ENCODE data around the gene BFSP1. TPM values are rescaled to one million over a fixed set of nuclear protein-coding genes. Genes with fewer than 3 reads are reported as not detected.

The BFSP1 gene
- total RNA-seq, 1 donor from 2014 or later, result 3.9 TPM

DNA sequence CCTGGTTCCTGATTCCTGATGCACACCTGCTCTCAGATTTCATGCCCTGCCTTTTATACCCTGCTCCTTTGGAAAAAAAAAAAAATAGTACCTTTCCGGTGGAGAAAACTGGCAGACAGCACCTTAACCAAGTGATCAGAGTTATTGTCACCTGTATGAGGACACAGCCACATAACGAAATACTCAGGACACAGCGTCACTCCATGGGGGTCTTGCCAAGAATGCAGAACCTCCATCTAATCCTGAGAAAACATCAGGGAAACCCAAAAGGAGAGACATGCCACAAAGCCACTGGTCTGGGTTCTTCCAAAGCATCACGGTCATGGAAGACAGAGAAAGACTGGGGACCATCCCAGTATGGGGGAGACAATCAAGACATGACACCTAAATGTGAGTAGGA is 29.1 kb downstream of the BFSP1 start:
- Mint-ChIP-seq H3K27me3 (ENCODE audit: low read depth) (peaks cover 37% of the 10 kb centered on the region), H3K4me3 (no peak overlapping the region), H3K27ac (ENCODE audit: unreplicated experiment) (no peak overlapping the region), H3K4me1 (peaks cover 11% of the 10 kb centered on the region), H3K36me3 (ENCODE audit: low read depth) (no peaks in the 10 kb centered on the region), H3K9me3 (no peaks in the 10 kb centered on the region)
- DNase-seq (ENCODE audit: low read depth, low spot score), result no peak
- TF ChIP-seq, protein P1, sequence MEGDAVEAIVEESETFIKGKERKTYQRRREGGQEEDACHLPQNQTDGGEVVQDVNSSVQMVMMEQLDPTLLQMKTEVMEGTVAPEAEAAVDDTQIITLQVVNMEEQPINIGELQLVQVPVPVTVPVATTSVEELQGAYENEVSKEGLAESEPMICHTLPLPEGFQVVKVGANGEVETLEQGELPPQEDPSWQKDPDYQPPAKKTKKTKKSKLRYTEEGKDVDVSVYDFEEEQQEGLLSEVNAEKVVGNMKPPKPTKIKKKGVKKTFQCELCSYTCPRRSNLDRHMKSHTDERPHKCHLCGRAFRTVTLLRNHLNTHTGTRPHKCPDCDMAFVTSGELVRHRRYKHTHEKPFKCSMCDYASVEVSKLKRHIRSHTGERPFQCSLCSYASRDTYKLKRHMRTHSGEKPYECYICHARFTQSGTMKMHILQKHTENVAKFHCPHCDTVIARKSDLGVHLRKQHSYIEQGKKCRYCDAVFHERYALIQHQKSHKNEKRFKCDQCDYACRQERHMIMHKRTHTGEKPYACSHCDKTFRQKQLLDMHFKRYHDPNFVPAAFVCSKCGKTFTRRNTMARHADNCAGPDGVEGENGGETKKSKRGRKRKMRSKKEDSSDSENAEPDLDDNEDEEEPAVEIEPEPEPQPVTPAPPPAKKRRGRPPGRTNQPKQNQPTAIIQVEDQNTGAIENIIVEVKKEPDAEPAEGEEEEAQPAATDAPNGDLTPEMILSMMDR (conservative IDR thresholded peaks at IDR 0.05), result no peak

DNA sequence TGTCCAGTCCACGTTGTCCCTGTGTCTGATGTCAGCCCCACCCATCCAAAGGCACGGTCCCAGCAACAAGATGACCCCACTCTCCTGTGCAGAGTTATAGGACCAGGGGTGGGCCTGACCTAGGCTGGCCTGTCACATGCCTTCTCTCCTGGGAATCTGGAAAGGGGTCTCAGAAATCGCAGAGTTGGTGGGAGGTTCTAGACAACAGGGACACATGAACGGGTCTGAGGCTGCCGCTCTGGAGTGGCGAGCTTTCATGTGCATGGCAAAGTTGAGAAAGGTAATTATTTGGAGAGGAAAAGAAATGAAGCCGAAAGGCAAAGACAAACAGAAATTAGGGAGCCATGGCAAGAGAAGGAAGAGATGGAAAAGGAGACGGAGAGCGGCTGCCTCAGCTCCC is 29.5 kb downstream of the BFSP1 start:
- Mint-ChIP-seq H3K4me1 (peaks cover 14% of the 10 kb centered on the region), H3K27me3 (ENCODE audit: low read depth) (peaks cover 33% of the 10 kb centered on the region), H3K9me3 (no peaks in the 10 kb centered on the region), H3K36me3 (ENCODE audit: low read depth) (no peaks in the 10 kb centered on the region), H3K27ac (ENCODE audit: unreplicated experiment) (no peak overlapping the region), H3K4me3 (no peak overlapping the region)
- DNase-seq (ENCODE audit: low read depth, low spot score), result no peak
- TF ChIP-seq, protein P1 (conservative IDR thresholded peaks at IDR 0.05), result no peak

DNA sequence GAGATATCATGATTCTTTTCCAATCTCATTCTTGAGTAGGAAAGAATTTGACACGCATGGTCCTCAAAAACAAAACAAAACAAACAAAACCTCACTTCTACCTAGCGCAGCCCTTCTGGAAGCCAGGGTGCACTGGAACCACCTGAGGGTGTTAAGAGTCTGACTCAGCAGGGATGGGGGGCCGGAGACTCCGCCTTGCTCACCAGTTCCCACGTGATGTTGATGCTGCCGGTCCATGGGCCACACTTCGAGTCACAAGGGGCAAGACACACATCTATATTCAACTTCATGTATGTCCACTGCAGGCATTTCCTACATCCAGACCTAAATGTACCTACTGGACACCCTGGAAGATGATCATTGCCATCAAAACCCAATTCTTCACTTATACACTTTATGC is 30.4 kb downstream of the BFSP1 start:
- Mint-ChIP-seq H3K36me3 (ENCODE audit: low read depth) (no peaks in the 10 kb centered on the region), H3K27ac (ENCODE audit: unreplicated experiment) (no peak overlapping the region), H3K4me1 (peaks cover 15% of the 10 kb centered on the region), H3K4me3 (no peak overlapping the region), H3K27me3 (ENCODE audit: low read depth) (peaks cover 28% of the 10 kb centered on the region), H3K9me3 (no peaks in the 10 kb centered on the region)
- TF ChIP-seq, protein P1 (conservative IDR thresholded peaks at IDR 0.05), result no peak
- no peak for DNase-seq (ENCODE audit: low read depth, low spot score)

DNA sequence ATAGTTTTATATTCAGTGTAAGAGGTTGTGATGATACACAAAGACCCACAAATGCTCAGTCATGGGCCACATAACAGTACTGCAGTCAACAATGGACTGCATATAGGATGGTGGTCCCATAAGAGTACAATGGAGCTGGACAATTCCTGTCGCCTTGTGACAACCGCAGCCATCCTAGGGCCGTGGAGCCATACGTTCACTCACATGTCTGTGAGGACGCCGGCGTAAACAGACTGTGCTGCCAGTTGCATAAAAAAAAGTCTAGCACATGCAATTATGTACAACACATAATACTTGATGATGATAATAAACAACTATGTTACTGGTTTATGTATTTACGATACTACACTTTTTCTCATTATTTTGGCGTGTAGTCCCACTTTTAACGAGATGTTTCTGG is 30.9 kb downstream of the BFSP1 start:
- H3K36me3 Mint-ChIP-seq (ENCODE audit: low read depth), result no peaks in the 10 kb centered on the region
- peaks cover 11% of the 10 kb centered on the region for H3K4me1 Mint-ChIP-seq
- TF ChIP-seq, protein P1 (conservative IDR thresholded peaks at IDR 0.05), result no peak
- no peak overlapping the region for H3K4me3 Mint-ChIP-seq
- DNase-seq (ENCODE audit: low read depth, low spot score), result no peak
- H3K9me3 Mint-ChIP-seq, result no peaks in the 10 kb centered on the region
- H3K27me3 Mint-ChIP-seq (ENCODE audit: low read depth), result peaks cover 23% of the 10 kb centered on the region
- H3K27ac Mint-ChIP-seq (ENCODE audit: unreplicated experiment), result no peak overlapping the region

DNA sequence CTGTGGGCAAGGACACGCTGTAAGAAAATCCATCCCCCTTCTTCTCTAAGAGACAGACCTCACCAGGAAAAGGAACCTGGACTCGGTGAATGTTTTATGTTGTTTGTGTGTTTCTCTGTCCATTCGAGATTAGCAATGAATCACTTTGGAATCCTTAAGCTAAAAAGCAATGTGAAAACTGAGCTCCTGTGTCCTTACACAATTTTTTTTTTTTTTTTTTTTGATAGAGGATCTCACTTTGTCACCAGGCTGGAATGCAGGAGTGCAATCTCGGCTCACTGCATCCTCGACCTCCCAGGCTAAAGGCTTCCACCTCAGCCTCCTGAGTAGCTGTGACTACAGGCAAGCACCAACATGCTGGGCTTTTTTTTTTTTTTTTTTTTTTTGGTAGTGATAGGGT is 32.1 kb downstream of the BFSP1 start:
- DNase-seq (ENCODE audit: low read depth, low spot score), result no peak
- H3K4me1 Mint-ChIP-seq, result peaks cover 4% of the 10 kb centered on the region

More for the DNA sequence above, 32.1 kb downstream of the BFSP1 start:
- no peak overlapping the region for H3K27ac Mint-ChIP-seq (ENCODE audit: unreplicated experiment)
- no peaks in the 10 kb centered on the region for H3K36me3 Mint-ChIP-seq (ENCODE audit: low read depth)
- no peaks in the 10 kb centered on the region for H3K9me3 Mint-ChIP-seq
- H3K27me3 Mint-ChIP-seq (ENCODE audit: low read depth), result peaks cover 15% of the 10 kb centered on the region
- no peak overlapping the region for H3K4me3 Mint-ChIP-seq
- TF ChIP-seq, protein P1 (conservative IDR thresholded peaks at IDR 0.05), result no peak
